Peyer's patch (tissue), 4 donors: ENCODE data around the gene STOML1. TPM values are rescaled to one million over a fixed set of nuclear protein-coding genes. Genes with fewer than 3 reads are reported as not detected.
A peak's percentile ranks its signal among the peaks of the same experiment; 100 is the strongest.

Experiments
- DNase-seq, 3 donors: peaks; one replicate each; pipeline ENCODE4 v3.0.0-alpha.2; 2017 to 2019
- H3K27ac ChIP-seq, 4 donors: fragments of 200-600 bp; sonication (generic); one replicate each; pipeline ENCODE4 v1.5.1; 2016 to 2019
- H3K27me3 ChIP-seq, 2 donors: fragments of 200-600 bp; sonication (generic); one replicate each; pipeline ENCODE4 v1.5.1; 2019
- H3K36me3 ChIP-seq, 3 donors: fragments of 200-600 bp; sonication (generic); one replicate each; pipeline ENCODE4 v1.5.1; 2016 to 2019
- H3K4me1 ChIP-seq, 4 donors: fragments of 200-600 bp; sonication (generic); one replicate each; pipeline ENCODE4 v1.5.1; 2016 to 2019
- H3K4me3 ChIP-seq, 4 donors: fragments of 200-600 bp; sonication (generic); 1 replicate in 3 of 4; 2 replicates in 1 of 4; pipeline ENCODE4 v1.5.1; 2016 to 2019; ENCODE audit warnings: mild to moderate bottlenecking in 1 of 4
- H3K9me3 ChIP-seq, 4 donors: fragments of 200-600 bp; sonication (generic); one replicate each; pipeline ENCODE4 v1.5.1; 2016 to 2019; ENCODE audit warnings: mild to moderate bottlenecking in 1 of 4
- POLR2A ChIP-seq, 2 donors: fragments of 450-650 bp; IDR thresholded peaks; one replicate each; pipeline ENCODE4 v1.5.1; 2017; ENCODE audit warnings: antibody characterized with exemption in 2 of 2, mild to moderate bottlenecking in 2 of 2, moderate library complexity in 2 of 2
- total RNA-seq, 4 donors: library from RNA; depleted of rRNA; stranded (reverse); fragments of >200 nt; gene quantifications; one replicate each; pipeline ENCODE4 v1.1.0, GENCODE V29; 2016
- TF ChIP-seq, protein P1 (sequence below), 6 experiments: fragments of 450-650 bp in 4 of 6; fragments of 200-600 bp in 2 of 6; sonication (generic) in 1 of 6; IDR thresholded peaks; one replicate each; pipeline ENCODE4 v1.5.1; 2017 to 2019; ENCODE audit warnings: antibody characterized with exemption in 6 of 6, mild to moderate bottlenecking in 3 of 6, moderate library complexity in 1 of 6

The STOML1 gene
- total RNA-seq, 4 donors from 2014 or later = 10.9 to 24.5 (median 13.5) TPM; not detected in 1

DNA sequence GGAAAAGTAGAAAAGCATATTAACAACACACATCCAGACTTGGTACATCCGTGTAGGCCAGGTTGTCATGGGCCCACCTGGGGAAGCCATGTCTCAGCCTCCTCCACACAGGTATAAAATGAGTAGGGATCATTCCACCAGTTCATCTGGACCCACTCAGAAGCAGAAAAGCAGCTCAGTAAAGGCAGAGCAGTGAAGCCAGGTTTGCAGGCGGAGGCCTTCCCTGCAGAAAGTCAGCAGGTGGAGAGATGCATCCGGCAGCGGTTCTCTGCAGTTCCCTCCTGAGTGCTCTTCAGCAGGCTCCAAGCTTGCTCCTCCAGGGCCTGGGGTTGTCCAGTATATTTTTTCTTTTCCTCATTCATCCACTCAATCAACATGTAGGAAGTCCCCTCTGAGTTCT, 43.7 kb downstream of the STOML1 start:
- Histone ChIP-seq H3K4me1 (peaks cover 3 to 23% (median 11%) of the 10 kb centered on the region in 4 donors), H3K4me3 (no peak overlapping the region), H3K9me3 (no peaks in the 10 kb centered on the region), H3K27me3 (no peaks in the 10 kb centered on the region), H3K27ac (no peak overlapping the region), H3K36me3 (no peaks in the 10 kb centered on the region)
- no peak for TF ChIP-seq POLR2A (IDR thresholded peaks at IDR 0.05)
- TF ChIP-seq, protein P1, sequence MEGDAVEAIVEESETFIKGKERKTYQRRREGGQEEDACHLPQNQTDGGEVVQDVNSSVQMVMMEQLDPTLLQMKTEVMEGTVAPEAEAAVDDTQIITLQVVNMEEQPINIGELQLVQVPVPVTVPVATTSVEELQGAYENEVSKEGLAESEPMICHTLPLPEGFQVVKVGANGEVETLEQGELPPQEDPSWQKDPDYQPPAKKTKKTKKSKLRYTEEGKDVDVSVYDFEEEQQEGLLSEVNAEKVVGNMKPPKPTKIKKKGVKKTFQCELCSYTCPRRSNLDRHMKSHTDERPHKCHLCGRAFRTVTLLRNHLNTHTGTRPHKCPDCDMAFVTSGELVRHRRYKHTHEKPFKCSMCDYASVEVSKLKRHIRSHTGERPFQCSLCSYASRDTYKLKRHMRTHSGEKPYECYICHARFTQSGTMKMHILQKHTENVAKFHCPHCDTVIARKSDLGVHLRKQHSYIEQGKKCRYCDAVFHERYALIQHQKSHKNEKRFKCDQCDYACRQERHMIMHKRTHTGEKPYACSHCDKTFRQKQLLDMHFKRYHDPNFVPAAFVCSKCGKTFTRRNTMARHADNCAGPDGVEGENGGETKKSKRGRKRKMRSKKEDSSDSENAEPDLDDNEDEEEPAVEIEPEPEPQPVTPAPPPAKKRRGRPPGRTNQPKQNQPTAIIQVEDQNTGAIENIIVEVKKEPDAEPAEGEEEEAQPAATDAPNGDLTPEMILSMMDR (IDR thresholded peaks at IDR 0.05) = no peak
- peak in 1 of 3 donors; percentile 16 for DNase-seq

DNA sequence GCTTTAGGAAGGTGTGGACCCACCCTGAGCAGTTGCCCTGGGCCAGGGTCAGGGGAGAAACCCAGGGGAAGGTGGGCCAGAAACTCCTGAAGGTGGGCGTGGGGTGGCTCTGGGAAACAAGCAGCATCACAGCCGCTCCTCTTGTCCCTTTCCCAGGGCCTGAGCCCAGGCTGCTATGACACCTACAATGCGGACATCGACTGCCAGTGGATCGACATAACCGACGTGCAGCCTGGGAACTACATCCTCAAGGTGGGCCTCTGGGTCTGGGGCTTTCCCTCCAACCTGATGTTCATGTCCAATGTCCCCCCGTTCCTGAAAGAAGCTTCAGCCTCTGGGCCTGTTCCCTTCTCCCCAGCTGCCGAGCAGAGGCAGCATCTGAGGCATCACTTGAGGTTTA, 44.4 kb downstream of the STOML1 start:
- no peak overlapping the region for H3K27ac ChIP-seq

DNA sequence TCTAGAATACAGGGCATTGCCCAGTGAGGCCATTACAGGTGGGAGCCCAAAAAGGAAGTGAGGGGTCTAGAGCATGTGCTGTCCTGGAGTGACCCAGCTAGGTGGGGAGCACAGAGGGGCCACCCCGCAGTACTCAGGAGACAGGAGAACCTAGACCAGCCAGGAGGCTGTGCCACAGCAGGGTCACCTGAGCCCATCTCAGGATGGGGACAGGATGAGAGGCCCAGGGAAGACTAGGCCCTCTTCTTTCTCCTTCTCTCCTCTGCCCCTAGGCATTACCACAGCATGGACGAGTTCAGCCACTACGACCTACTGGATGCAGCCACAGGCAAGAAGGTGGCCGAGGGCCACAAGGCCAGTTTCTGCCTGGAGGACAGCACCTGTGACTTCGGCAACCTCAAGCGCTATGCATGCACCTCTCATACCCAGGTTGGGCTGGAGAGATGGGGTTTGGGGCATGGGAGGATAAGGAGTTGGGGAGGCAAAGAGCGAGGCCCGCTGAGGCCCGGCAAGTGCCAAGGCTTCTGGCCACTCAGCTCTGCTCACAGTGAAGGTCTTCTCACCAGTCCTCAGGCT, 45.2 kb downstream of the STOML1 start:
- Histone ChIP-seq H3K36me3 (no peaks in the 10 kb centered on the region), H3K9me3 (no peaks in the 10 kb centered on the region), H3K4me3 (no peak overlapping the region), H3K27ac (no peak overlapping the region), H3K27me3 (no peaks in the 10 kb centered on the region), H3K4me1 (peaks cover 3 to 12% (median 7%) of the 10 kb centered on the region in 4 donors)
- no peak for TF ChIP-seq POLR2A (IDR thresholded peaks at IDR 0.05)
- TF ChIP-seq, protein P1 (IDR thresholded peaks at IDR 0.05) = no peak
- peak in 1 of 3 donors; percentile 19 for DNase-seq

More for the DNA sequence above, 44.4 kb downstream of the STOML1 start:
- TF ChIP-seq, protein P1 (IDR thresholded peaks at IDR 0.05) = no peak
- TF ChIP-seq POLR2A (IDR thresholded peaks at IDR 0.05) = no peak
- no peaks in the 10 kb centered on the region for H3K9me3 ChIP-seq
- no peaks in the 10 kb centered on the region for H3K36me3 ChIP-seq
- DNase-seq = peak in 1 of 3 donors; percentile 41
- H3K4me1 ChIP-seq = peaks cover 3 to 19% (median 11%) of the 10 kb centered on the region in 4 donors
- no peak overlapping the region for H3K4me3 ChIP-seq
- H3K27me3 ChIP-seq = no peaks in the 10 kb centered on the region

DNA sequence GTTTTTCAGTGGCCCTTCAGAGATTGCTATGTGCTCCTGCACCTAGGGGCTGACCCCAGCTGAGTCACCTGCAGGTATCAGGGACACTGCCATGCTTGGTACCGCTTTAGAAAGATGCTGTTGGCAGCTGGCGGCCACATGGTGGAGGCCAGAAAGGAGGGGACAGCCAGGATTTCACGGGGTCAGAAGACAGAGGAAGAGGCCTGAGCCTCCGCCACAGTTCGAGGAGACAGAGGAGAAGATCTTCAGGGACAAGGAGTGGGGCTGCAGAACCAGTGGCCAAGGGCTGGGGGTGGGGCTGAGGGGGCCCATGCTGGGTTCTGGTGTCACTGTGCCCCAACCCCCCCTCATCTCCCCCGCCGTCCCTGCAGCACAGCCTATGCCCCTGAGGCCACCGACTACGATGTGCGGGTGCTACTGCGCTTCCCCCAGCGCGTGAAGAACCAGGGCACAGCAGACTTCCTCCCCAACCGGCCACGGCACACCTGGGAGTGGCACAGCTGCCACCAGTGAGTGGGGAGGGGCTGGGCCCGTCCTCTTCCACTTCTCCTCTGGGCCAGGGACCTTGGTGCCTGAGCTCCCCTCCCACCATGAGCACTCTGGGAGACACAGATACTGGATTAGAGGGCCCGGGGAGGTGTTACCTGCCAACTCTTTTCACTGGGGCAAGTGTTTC, 45.9 kb downstream of the STOML1 start:
- Histone ChIP-seq H3K4me3 (no peak overlapping the region), H3K4me1 (peaks cover 0 to 9% (median under 1%) of the 10 kb centered on the region in 4 donors), H3K36me3 (no peaks in the 10 kb centered on the region), H3K27ac (no peak overlapping the region), H3K9me3 (no peaks in the 10 kb centered on the region), H3K27me3 (no peaks in the 10 kb centered on the region)
- DNase-seq = peak in 1 of 3 donors; percentile 43
- TF ChIP-seq, protein P1 (IDR thresholded peaks at IDR 0.05) = no peak
- TF ChIP-seq POLR2A (IDR thresholded peaks at IDR 0.05) = no peak

DNA sequence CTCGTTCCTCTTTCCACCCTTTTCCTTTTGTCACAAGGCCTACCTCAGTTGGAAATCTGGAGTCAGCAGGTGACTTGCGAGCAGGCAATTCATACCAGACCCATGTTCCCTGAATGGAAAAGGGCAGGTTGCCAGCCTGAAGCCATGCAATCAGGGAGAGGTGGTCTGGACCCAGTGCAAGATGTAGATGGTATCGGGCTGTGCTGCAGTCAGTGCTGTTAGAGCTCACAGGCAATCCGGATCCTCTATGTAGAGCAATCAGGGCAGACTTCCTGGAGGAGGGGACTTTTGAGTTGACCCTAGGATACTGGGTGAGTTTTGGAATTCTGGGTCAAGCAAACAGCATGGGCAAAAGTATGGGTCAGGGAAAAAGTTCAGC, 47.0 kb downstream of the STOML1 start:
- Histone ChIP-seq H3K9me3 (no peaks in the 10 kb centered on the region), H3K4me3 (no peak overlapping the region), H3K4me1 (peaks cover 0 to 17% (median 0%) of the 10 kb centered on the region in 4 donors), H3K36me3 (no peaks in the 10 kb centered on the region), H3K27me3 (no peaks in the 10 kb centered on the region), H3K27ac (no peak overlapping the region)
- no peak for DNase-seq
- TF ChIP-seq, protein P1 (IDR thresholded peaks at IDR 0.05) = no peak
- TF ChIP-seq POLR2A (IDR thresholded peaks at IDR 0.05) = no peak
